Neural cell (in vitro differentiated cells): ENCODE results near the gene ATP10D. TPM values are rescaled to one million over a fixed set of nuclear protein-coding genes. Genes with fewer than 3 reads are reported as not detected.

ENCODE experiments used
- H2AFZ ChIP-seq: fragments of 200-600, 300-800 bp; sonication (generic), shearing (Covaris generic); 2 replicates; pipeline ENCODE4 v1.6.0; 2014; ENCODE audit warnings: low read depth, mild to moderate bottlenecking, antibody characterized with exemption, low read length, moderate library complexity
- H3F3A ChIP-seq: fragments of 200-600 bp; shearing (Covaris generic); 2 replicates; pipeline ENCODE4 v1.6.1; 2016; ENCODE audit warnings: mild to moderate bottlenecking, moderate library complexity, mixed read lengths, antibody characterized with exemption, low read length; ENCODE audit not compliant: insufficient read depth, poor library complexity, severe bottlenecking
- H3K27ac ChIP-seq: fragments of 200-600, 300-800 bp; sonication (generic), shearing (Covaris generic); 2 replicates; pipeline ENCODE4 v1.5.1; 2014; ENCODE audit warnings: mild to moderate bottlenecking, low read length, moderate library complexity
- H3K27me3 ChIP-seq: fragments of 300-800, 200-600 bp; sonication (generic), shearing (Covaris generic); 2 replicates; pipeline ENCODE4 v1.6.0; 2014; ENCODE audit warnings: mild to moderate bottlenecking, low read depth, low read length, moderate library complexity; ENCODE audit not compliant: insufficient read depth
- H3K36me3 ChIP-seq: fragments of 300-800, 200-600 bp; sonication (generic), shearing (Covaris generic); 2 replicates; pipeline ENCODE4 v1.5.1; 2014; ENCODE audit warnings: mild to moderate bottlenecking, antibody characterized with exemption, low read length, moderate library complexity; ENCODE audit not compliant: insufficient read depth
- H3K4me2 ChIP-seq: fragments of 300-800, 200-600 bp; sonication (generic), shearing (Covaris generic); 2 replicates; pipeline ENCODE4 v1.6.0; 2014; ENCODE audit warnings: mild to moderate bottlenecking, low read length
- H3K4me3 ChIP-seq: fragments of 300-800, 200-600 bp; sonication (generic), shearing (Covaris generic); 2 replicates; pipeline ENCODE4 v1.5.1; 2014; ENCODE audit warnings: mild to moderate bottlenecking, low read length, moderate library complexity
- H3K79me2 ChIP-seq: fragments of 200-600 bp; shearing (Covaris generic); replicated peaks from 2 replicates; pipeline ENCODE4 v1.6.0; 2014; ENCODE audit warnings: mild to moderate bottlenecking, low read length, moderate library complexity; ENCODE audit not compliant: insufficient read depth
- H3K9ac ChIP-seq: fragments of 300-800, 200-600 bp; sonication (generic), shearing (Covaris generic); 2 replicates; pipeline ENCODE4 v1.6.1; 2016; ENCODE audit warnings: mild to moderate bottlenecking, low read length, mixed read lengths
- H3K9me2 ChIP-seq: fragments of 200-600 bp; shearing (Covaris generic); 2 replicates; pipeline ENCODE4 v1.6.1; 2016; ENCODE audit warnings: mild to moderate bottlenecking, low read length, mixed read lengths; ENCODE audit not compliant: insufficient read depth
- H3K9me3 ChIP-seq: fragments of 200-600, 300-800 bp; sonication (generic), shearing (Covaris generic); 2 replicates; pipeline ENCODE4 v1.6.1; 2016; ENCODE audit warnings: mild to moderate bottlenecking, mixed run types, low read length, moderate library complexity, mixed read lengths
- H4K20me1 ChIP-seq: fragments of 200-600 bp; shearing (Covaris generic); 2 replicates; pipeline ENCODE4 v1.6.1; 2016; ENCODE audit warnings: mild to moderate bottlenecking, mixed run types; ENCODE audit not compliant: insufficient read depth
- CTCF ChIP-seq: fragments of 450-650 bp; IDR thresholded peaks from 2 replicates; pipeline ENCODE4 v1.5.1; 2014; ENCODE audit warnings: antibody characterized with exemption, mild to moderate bottlenecking, moderate library complexity; ENCODE audit not compliant: poor library complexity, severe bottlenecking
- EP300 ChIP-seq: fragments of 450-650 bp; conservative IDR thresholded peaks from 2 replicates; pipeline ENCODE4 v1.6.1; 2014; ENCODE audit warnings: antibody characterized with exemption, mild to moderate bottlenecking, moderate library complexity; ENCODE audit not compliant: poor library complexity, severe bottlenecking
- EZH2 ChIP-seq: fragments of 200-600, 300-800 bp; shearing (Covaris generic), sonication (generic); IDR thresholded peaks from 2 replicates; pipeline ENCODE4 v1.6.1; 2014; ENCODE audit warnings: antibody characterized with exemption, low read length, borderline replicate concordance, mild to moderate bottlenecking; ENCODE audit not compliant: insufficient read depth, poor library complexity, severe bottlenecking
- MXI1 ChIP-seq: fragments of 450-650 bp; conservative IDR thresholded peaks from 2 replicates; pipeline ENCODE4 v1.6.1; 2014; ENCODE audit warnings: antibody characterized with exemption, mild to moderate bottlenecking; ENCODE audit not compliant: poor library complexity, severe bottlenecking
- POLR2AphosphoS5 ChIP-seq: IDR thresholded peaks from 2 replicates; pipeline ENCODE4 v1.6.1; 2012
- RAD21 ChIP-seq: fragments of 450-650 bp; conservative IDR thresholded peaks from 2 replicates; pipeline ENCODE4 v1.6.1; 2014; ENCODE audit warnings: antibody characterized with exemption, mild to moderate bottlenecking, moderate library complexity
- SMC3 ChIP-seq: fragments of 450-650 bp; conservative IDR thresholded peaks from 2 replicates; pipeline ENCODE4 v1.6.1; 2014; ENCODE audit warnings: antibody characterized with exemption, mild to moderate bottlenecking, moderate library complexity; ENCODE audit not compliant: poor library complexity
- TAF1 ChIP-seq: IDR thresholded peaks from 2 replicates; pipeline ENCODE4 v1.6.1; 2012; ENCODE audit warnings: low read depth
- polyA plus RNA-seq: library from polyadenylated mRNA; depleted of rRNA; stranded (reverse); fragments of >200 nt; gene quantifications from 2 replicates; pipeline ENCODE4 v1.2.3, GENCODE V29; 2014
- TF ChIP-seq, protein P1 (sequence below): IDR thresholded peaks from 2 replicates; pipeline ENCODE4 v1.6.1; 2012; ENCODE audit warnings: borderline replicate concordance

Gene ATP10D
- polyA plus RNA-seq, 1 donor from 2014 or later, result 4.5 TPM

DNA sequence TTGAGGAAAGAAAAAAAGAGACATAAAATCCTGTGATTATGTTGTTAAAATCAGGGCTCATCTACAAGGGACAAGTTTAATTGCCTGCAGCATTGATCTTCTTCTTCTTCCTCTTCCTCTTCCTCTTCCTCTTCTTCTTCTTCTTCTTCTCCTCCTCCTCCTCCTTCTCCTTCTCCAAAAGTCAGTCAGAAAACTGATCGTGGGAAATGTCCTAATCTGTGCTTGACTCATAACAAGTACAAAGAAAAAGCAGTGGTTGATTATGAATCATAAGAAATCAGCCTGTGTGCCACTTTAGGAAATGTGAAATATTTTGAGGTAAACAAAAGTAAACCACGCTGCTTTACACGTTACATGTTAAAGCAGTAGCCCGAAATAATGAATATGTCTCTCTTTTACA, 2.7 kb upstream of the ATP10D start:
- TF ChIP-seq SMC3 (no peak), EZH2 (no peak), CTCF (no peak), MXI1 (no peak), TAF1 (no peak), RAD21 (no peak), POLR2AphosphoS5 (no peak), EP300 (no peak)
- TF ChIP-seq, protein P1, sequence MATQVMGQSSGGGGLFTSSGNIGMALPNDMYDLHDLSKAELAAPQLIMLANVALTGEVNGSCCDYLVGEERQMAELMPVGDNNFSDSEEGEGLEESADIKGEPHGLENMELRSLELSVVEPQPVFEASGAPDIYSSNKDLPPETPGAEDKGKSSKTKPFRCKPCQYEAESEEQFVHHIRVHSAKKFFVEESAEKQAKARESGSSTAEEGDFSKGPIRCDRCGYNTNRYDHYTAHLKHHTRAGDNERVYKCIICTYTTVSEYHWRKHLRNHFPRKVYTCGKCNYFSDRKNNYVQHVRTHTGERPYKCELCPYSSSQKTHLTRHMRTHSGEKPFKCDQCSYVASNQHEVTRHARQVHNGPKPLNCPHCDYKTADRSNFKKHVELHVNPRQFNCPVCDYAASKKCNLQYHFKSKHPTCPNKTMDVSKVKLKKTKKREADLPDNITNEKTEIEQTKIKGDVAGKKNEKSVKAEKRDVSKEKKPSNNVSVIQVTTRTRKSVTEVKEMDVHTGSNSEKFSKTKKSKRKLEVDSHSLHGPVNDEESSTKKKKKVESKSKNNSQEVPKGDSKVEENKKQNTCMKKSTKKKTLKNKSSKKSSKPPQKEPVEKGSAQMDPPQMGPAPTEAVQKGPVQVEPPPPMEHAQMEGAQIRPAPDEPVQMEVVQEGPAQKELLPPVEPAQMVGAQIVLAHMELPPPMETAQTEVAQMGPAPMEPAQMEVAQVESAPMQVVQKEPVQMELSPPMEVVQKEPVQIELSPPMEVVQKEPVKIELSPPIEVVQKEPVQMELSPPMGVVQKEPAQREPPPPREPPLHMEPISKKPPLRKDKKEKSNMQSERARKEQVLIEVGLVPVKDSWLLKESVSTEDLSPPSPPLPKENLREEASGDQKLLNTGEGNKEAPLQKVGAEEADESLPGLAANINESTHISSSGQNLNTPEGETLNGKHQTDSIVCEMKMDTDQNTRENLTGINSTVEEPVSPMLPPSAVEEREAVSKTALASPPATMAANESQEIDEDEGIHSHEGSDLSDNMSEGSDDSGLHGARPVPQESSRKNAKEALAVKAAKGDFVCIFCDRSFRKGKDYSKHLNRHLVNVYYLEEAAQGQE, result no peak
- Histone ChIP-seq H4K20me1 (no peaks in the 10 kb centered on the region), H3K9me2 (no peaks in the 10 kb centered on the region), H3K36me3 (no peaks in the 10 kb centered on the region), H3K4me3 (no peak overlapping the region), H2AFZ (no peak overlapping the region), H3F3A (no peaks in the 10 kb centered on the region), H3K27me3 (no peaks in the 10 kb centered on the region), H3K79me2 (no peaks in the 10 kb centered on the region), H3K9me3 (no peaks in the 10 kb centered on the region), H3K27ac (no peak overlapping the region), H3K4me2 (no peak overlapping the region), H3K9ac (no peak overlapping the region)

GRCh38 chr4:47483745-47484144, 1.3 kb upstream of the ATP10D start:
- no peak overlapping the region for H3K4me3 ChIP-seq
- no peaks in the 10 kb centered on the region for H3K79me2 ChIP-seq
- no peaks in the 10 kb centered on the region for H4K20me1 ChIP-seq
- no peaks in the 10 kb centered on the region for H3K9me2 ChIP-seq
- H3K36me3 ChIP-seq, result no peaks in the 10 kb centered on the region
- no peak overlapping the region for H3K27ac ChIP-seq
- TF ChIP-seq TAF1, result no peak
- H3K9ac ChIP-seq, result no peak overlapping the region
- no peak overlapping the region for H2AFZ ChIP-seq
- H3F3A ChIP-seq, result no peaks in the 10 kb centered on the region
- H3K27me3 ChIP-seq, result no peaks in the 10 kb centered on the region
- H3K9me3 ChIP-seq, result no peaks in the 10 kb centered on the region
- no peak overlapping the region for H3K4me2 ChIP-seq

DNA sequence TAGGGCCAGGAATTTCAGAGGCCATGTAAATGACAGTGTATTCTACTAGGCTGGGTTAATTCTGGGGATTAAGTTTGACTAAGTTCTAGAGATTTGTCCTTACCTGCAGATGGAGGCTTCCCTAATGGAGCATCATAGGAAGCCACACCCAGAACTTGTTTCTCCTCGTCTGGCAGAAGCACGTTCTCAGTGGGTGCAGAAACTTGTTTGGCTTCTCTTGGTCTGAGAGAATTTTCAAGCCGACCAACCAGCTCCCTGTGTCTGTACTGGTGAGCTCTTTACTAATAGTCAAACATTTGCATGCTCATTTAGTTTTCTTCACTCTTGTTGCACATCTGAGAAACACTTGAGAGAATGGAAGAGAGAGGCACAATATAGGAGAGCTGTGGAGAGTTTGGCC, 907 bp upstream of the ATP10D start:
- H3K27ac ChIP-seq, result no peak overlapping the region
- H3K27me3 ChIP-seq, result no peaks in the 10 kb centered on the region
- TF ChIP-seq TAF1 (no peak), CTCF (no peak), EP300 (no peak), RAD21 (no peak), EZH2 (no peak), SMC3 (no peak), MXI1 (no peak), POLR2AphosphoS5 (no peak)
- TF ChIP-seq, protein P1, result no peak
- H3K4me2 ChIP-seq, result no peak overlapping the region
- H2AFZ ChIP-seq, result no peak overlapping the region
- H3K9me2 ChIP-seq, result no peaks in the 10 kb centered on the region
- no peak overlapping the region for H3K4me3 ChIP-seq
- no peaks in the 10 kb centered on the region for H3K36me3 ChIP-seq
- no peaks in the 10 kb centered on the region for H3K79me2 ChIP-seq
- no peaks in the 10 kb centered on the region for H3F3A ChIP-seq
- no peak overlapping the region for H3K9ac ChIP-seq
- H3K9me3 ChIP-seq, result no peaks in the 10 kb centered on the region
- no peaks in the 10 kb centered on the region for H4K20me1 ChIP-seq
